ENCODE data around the gene SCO2. TPM values are rescaled to one million over a fixed set of nuclear protein-coding genes. Genes with fewer than 3 reads are reported as not detected.

Gene SCO2
- total RNA-seq, 1 experiment from 2014 or later: 7.0 TPM

DNA sequence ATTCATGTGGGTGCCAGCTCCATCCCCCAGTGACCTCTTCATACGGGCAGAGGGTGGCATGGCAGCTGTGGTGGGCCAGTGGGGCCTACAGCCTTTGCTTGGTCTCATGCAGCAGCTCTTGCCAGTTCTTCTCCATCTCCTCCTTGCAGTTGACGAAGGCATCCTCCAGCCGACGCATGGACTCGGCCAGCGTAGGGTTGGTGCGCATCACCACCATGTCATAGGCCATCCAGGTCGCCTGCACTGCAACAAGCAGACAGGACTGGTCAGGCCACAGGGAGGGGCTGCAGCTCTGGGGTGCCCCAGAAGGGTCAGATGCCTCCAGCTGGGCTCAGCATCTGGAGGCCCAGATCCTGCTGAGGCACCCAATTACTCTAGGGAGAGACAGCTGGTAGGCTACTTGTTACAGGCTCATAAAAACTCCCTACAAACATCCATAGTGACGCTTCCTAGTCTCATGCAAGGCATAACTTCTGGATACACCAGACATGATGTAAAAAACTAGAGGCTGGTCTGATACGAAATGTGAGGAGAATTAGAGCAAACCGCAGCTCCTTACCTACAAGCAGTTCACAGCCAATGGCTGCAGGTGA, 25.9 kb upstream of the SCO2 start:
- no peaks in the 10 kb centered on the region for H3K9me3 ChIP-seq (ENCODE audit: control insufficient read depth in 1 of 2, insufficient read depth in 1 of 2, low read depth in 1 of 2, low read length in 2 of 2)
- no peaks in the 10 kb centered on the region for H3K36me3 ChIP-seq (ENCODE audit: control insufficient read depth in 1 of 2, insufficient read depth in 2 of 2, low read length in 2 of 2)
- no peak for DNase-seq (ENCODE audit: low read depth, low spot score)
- H3K9ac ChIP-seq (ENCODE audit: low read length): no peak overlapping the region
- ChIA-PET CTCF (interaction anchor here (1.0 kb wide), 1 partner anchor 11 kb away, joined by 4 read pairs; the partner anchor contains the start of gene SYCE3), RAD21 (ENCODE audit: low non-redundant PET in 1 of 2, low total read pairs in 2 of 2, uncharacterized antibody in 2 of 2, unreplicated experiment in 2 of 2) (no interaction called here), POLR2A (interaction anchor here (0.6 kb wide), 1 partner anchor 11 kb away, joined by 4 read pairs; no protein-coding TSS in a partner anchor)
- H3K4me1 ChIP-seq (ENCODE audit: control insufficient read depth in 1 of 2, insufficient read depth in 2 of 2, low read length in 2 of 2): no peaks in the 10 kb centered on the region
- H3K27me3 ChIP-seq (ENCODE audit: insufficient read depth, low read length): no peaks in the 10 kb centered on the region
- H2AFZ ChIP-seq (ENCODE audit: low read depth, low read length, poor library complexity, severe bottlenecking): no peak overlapping the region
- no TSS peak for BruUV-seq (replicated peaks)
- H3K79me2 ChIP-seq (ENCODE audit: insufficient read depth, low read length): no peaks in the 10 kb centered on the region
- TF ChIP-seq CEBPB (IDR thresholded peaks at IDR 0.05; ENCODE audit: low read depth) (no peak), EZH2 (IDR thresholded peaks at IDR 0.05) (no peak), ELF1 (IDR thresholded peaks at IDR 0.05; ENCODE audit: borderline replicate concordance, low read depth) (no peak), ZFX (IDR thresholded peaks at IDR 0.05) (no peak), POLR2A (IDR thresholded peaks at IDR 0.05; ENCODE audit: borderline replicate concordance, extremely low read depth, insufficient read depth, insufficient read length) (no peak)
- TF ChIP-seq, protein P1, sequence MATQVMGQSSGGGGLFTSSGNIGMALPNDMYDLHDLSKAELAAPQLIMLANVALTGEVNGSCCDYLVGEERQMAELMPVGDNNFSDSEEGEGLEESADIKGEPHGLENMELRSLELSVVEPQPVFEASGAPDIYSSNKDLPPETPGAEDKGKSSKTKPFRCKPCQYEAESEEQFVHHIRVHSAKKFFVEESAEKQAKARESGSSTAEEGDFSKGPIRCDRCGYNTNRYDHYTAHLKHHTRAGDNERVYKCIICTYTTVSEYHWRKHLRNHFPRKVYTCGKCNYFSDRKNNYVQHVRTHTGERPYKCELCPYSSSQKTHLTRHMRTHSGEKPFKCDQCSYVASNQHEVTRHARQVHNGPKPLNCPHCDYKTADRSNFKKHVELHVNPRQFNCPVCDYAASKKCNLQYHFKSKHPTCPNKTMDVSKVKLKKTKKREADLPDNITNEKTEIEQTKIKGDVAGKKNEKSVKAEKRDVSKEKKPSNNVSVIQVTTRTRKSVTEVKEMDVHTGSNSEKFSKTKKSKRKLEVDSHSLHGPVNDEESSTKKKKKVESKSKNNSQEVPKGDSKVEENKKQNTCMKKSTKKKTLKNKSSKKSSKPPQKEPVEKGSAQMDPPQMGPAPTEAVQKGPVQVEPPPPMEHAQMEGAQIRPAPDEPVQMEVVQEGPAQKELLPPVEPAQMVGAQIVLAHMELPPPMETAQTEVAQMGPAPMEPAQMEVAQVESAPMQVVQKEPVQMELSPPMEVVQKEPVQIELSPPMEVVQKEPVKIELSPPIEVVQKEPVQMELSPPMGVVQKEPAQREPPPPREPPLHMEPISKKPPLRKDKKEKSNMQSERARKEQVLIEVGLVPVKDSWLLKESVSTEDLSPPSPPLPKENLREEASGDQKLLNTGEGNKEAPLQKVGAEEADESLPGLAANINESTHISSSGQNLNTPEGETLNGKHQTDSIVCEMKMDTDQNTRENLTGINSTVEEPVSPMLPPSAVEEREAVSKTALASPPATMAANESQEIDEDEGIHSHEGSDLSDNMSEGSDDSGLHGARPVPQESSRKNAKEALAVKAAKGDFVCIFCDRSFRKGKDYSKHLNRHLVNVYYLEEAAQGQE (IDR thresholded peaks at IDR 0.05; ENCODE audit: low read depth): no peak
- H3K4me2 ChIP-seq (ENCODE audit: low read length): no peak overlapping the region
- H3K9me2 ChIP-seq (ENCODE audit: insufficient read depth): no peaks in the 10 kb centered on the region
- no peaks in the 10 kb centered on the region for H4K20me1 ChIP-seq (ENCODE audit: insufficient read depth)
- H3K27ac ChIP-seq (ENCODE audit: low read depth, low read length): no peak overlapping the region
- intact Hi-C loops (cut with micrococcal nuclease): no loop called here
- ATAC-seq: no peak
- H3K4me3 ChIP-seq (replicated peaks in 1 of 2; ENCODE audit: low read depth in 1 of 2, low read length in 2 of 2): no peak overlapping the region

DNA sequence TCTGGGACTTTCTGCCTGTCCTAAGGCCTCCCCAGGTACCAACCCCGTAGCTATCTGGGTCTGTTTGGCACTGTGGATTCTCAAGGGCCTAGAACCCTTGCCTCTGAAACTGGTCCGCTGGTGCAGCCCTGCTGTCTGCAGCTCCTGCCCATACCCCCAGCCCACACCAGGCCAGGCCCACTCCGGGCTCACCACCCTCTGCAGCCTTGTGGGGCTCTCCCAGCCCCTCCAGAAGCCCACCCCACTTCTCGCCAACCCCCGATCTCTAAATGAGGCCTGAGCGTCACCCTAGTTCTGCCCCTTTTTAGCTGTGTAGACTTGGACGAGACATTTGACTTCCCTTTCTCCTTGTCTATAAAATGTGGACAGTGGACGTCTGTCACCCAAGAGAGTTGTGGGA, 25.0 kb upstream of the SCO2 start:
- ChIA-PET POLR2A (no interaction called here), RAD21 (ENCODE audit: low non-redundant PET in 1 of 2, low total read pairs in 2 of 2, uncharacterized antibody in 2 of 2, unreplicated experiment in 2 of 2) (no interaction called here), CTCF (interaction anchor here (1.0 kb wide), 1 partner anchor 12 kb away, joined by 4 read pairs; the partner anchor contains the start of gene SYCE3)
- DNase-seq (ENCODE audit: low read depth, low spot score) (no peak), ATAC-seq (no peak)
- intact Hi-C loops (cut with micrococcal nuclease): no loop called here
- H4K20me1 ChIP-seq (ENCODE audit: insufficient read depth): no peaks in the 10 kb centered on the region
- no peaks in the 10 kb centered on the region for H3K27me3 ChIP-seq (ENCODE audit: insufficient read depth, low read length)
- H3K4me2 ChIP-seq (ENCODE audit: low read length): no peak overlapping the region
- no peaks in the 10 kb centered on the region for H3K9me3 ChIP-seq (ENCODE audit: control insufficient read depth in 1 of 2, insufficient read depth in 1 of 2, low read depth in 1 of 2, low read length in 2 of 2)
- H3K27ac ChIP-seq (ENCODE audit: low read depth, low read length): no peak overlapping the region
- H3K79me2 ChIP-seq (ENCODE audit: insufficient read depth, low read length): no peaks in the 10 kb centered on the region
- H3K4me3 ChIP-seq (replicated peaks in 1 of 2; ENCODE audit: low read depth in 1 of 2, low read length in 2 of 2): no peak overlapping the region
- no peak overlapping the region for H2AFZ ChIP-seq (ENCODE audit: low read depth, low read length, poor library complexity, severe bottlenecking)
- H3K4me1 ChIP-seq (ENCODE audit: control insufficient read depth in 1 of 2, insufficient read depth in 2 of 2, low read length in 2 of 2): no peaks in the 10 kb centered on the region
- H3K36me3 ChIP-seq (ENCODE audit: control insufficient read depth in 1 of 2, insufficient read depth in 2 of 2, low read length in 2 of 2): no peaks in the 10 kb centered on the region
- BruUV-seq (replicated peaks): no TSS peak
- H3K9me2 ChIP-seq (ENCODE audit: insufficient read depth): no peaks in the 10 kb centered on the region
- H3K9ac ChIP-seq (ENCODE audit: low read length): no peak overlapping the region
- TF ChIP-seq POLR2AphosphoS5 (IDR thresholded peaks at IDR 0.05; ENCODE audit: low read depth, low read length) (no peak), ELF1 (IDR thresholded peaks at IDR 0.05; ENCODE audit: borderline replicate concordance, low read depth) (no peak), POLR2A (IDR thresholded peaks at IDR 0.05; ENCODE audit: borderline replicate concordance, extremely low read depth, insufficient read depth, insufficient read length) (no peak), TCF7L2 (IDR thresholded peaks at IDR 0.05; ENCODE audit: borderline replicate concordance, extremely low read depth, insufficient read depth, insufficient read length) (no peak), FOSL1 (IDR thresholded peaks at IDR 0.05; ENCODE audit: low read depth) (no peak), SRF (IDR thresholded peaks at IDR 0.05; ENCODE audit: low read depth) (no peak), SIN3A (IDR thresholded peaks at IDR 0.05; ENCODE audit: low read depth) (no peak), EZH2 (IDR thresholded peaks at IDR 0.05) (no peak)
- TF ChIP-seq, protein P2, sequence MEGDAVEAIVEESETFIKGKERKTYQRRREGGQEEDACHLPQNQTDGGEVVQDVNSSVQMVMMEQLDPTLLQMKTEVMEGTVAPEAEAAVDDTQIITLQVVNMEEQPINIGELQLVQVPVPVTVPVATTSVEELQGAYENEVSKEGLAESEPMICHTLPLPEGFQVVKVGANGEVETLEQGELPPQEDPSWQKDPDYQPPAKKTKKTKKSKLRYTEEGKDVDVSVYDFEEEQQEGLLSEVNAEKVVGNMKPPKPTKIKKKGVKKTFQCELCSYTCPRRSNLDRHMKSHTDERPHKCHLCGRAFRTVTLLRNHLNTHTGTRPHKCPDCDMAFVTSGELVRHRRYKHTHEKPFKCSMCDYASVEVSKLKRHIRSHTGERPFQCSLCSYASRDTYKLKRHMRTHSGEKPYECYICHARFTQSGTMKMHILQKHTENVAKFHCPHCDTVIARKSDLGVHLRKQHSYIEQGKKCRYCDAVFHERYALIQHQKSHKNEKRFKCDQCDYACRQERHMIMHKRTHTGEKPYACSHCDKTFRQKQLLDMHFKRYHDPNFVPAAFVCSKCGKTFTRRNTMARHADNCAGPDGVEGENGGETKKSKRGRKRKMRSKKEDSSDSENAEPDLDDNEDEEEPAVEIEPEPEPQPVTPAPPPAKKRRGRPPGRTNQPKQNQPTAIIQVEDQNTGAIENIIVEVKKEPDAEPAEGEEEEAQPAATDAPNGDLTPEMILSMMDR (IDR thresholded peaks at IDR 0.05 in 2 of 3, conservative IDR thresholded peaks at IDR 0.05 in 1 of 3; ENCODE audit: borderline replicate concordance in 1 of 3, insufficient read depth in 1 of 3, low read depth in 2 of 3, low read length in 2 of 3): no peak
- TF ChIP-seq, protein P3, sequence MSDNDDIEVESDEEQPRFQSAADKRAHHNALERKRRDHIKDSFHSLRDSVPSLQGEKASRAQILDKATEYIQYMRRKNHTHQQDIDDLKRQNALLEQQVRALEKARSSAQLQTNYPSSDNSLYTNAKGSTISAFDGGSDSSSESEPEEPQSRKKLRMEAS (IDR thresholded peaks at IDR 0.05): no peak
- TF ChIP-seq, protein P4, sequence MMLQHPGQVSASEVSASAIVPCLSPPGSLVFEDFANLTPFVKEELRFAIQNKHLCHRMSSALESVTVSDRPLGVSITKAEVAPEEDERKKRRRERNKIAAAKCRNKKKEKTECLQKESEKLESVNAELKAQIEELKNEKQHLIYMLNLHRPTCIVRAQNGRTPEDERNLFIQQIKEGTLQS (IDR thresholded peaks at IDR 0.05): no peak

All from HCT116 (cell line).